SK-N-DZ (cell line): ENCODE data around the gene CXXC1. TPM values are rescaled to one million over a fixed set of nuclear protein-coding genes. Genes with fewer than 3 reads are reported as not detected.
"Not testable (repeated sequence)": the region's sequence is repeated elsewhere in the genome, so short reads cannot be mapped to it uniquely, and the experiment has no call there.

Source experiments
- DNase-seq: peaks from one replicate; pipeline ENCODE4 v3.0.0-alpha.2; 2015; ENCODE audit warnings: low spot score
- polyA plus RNA-seq, 2 experiments: library from polyadenylated mRNA; depleted of rRNA; stranded (reverse); fragments of >200 nt; gene quantifications; 2 replicates each; pipeline ENCODE4 v1.2.3, GENCODE V29; 2014

CXXC1 gene
- 47.0 and 69.6 TPM in 2 replicates for polyA plus RNA-seq (2014; cell fraction: cytosol; rRNA removed)
- polyA plus RNA-seq (2014; cell fraction: nucleus; rRNA removed), result 301 and 339 TPM in 2 replicates

GRCh38 chr18:50287441-50288347 is at the start of gene CXXC1:
Gene CXXC1 (minus strand): TSS chr18:50287692. CDS start chr18:50287589, 103 bp downstream.
- peak; percentile 99 for DNase-seq

GRCh38 chr18:50334546-50335152 is 47.2 kb upstream of the CXXC1 start:
- DNase-seq, result no peak

DNA sequence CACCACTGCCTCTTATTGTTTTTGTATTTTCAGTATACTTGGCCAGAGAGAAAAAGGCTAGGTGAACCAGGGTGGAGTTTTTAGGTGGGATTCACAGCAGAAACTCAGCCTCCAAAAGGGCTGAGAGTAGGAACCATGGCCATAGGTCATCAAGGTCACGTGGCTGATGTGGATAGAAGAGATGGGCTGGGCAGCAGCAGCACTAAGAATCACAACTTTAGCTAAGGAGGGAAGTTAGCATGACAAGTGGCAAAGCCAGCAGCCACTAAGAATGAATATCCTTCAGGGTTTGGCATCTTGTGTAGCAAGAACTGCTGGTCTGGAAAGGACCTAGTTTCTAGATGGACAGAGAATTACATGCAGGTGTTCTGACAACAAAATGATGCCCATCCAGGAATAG is 44.2 kb upstream of the CXXC1 start:
- no peak for DNase-seq

- no peak for DNase-seq
Measured at GRCh38 chr18:50330176-50330575, 42.7 kb upstream of the CXXC1 start.

- no peak for DNase-seq
Measured at GRCh38 chr18:50327983-50328382, 40.5 kb upstream of the CXXC1 start.

DNA sequence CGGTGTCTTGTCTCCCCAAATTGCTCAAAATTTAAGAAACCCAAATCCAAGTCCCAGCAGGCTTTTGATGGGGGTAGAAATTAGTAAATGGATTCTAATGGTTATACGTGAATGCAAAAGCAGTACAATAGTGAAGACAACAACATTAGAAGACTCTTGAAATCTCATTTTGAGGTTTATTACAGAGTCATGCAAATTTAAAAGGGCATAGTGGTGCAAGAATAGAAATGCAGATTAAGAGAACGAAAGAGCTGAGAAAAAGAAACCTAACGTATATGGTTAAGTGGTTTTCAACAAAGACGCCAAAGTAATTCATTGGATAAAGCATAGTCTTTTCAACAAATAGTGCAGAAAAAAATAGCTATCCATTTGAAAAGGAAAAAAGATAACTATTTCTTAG is 33.2 kb upstream of the CXXC1 start:
- DNase-seq, result no peak

DNA sequence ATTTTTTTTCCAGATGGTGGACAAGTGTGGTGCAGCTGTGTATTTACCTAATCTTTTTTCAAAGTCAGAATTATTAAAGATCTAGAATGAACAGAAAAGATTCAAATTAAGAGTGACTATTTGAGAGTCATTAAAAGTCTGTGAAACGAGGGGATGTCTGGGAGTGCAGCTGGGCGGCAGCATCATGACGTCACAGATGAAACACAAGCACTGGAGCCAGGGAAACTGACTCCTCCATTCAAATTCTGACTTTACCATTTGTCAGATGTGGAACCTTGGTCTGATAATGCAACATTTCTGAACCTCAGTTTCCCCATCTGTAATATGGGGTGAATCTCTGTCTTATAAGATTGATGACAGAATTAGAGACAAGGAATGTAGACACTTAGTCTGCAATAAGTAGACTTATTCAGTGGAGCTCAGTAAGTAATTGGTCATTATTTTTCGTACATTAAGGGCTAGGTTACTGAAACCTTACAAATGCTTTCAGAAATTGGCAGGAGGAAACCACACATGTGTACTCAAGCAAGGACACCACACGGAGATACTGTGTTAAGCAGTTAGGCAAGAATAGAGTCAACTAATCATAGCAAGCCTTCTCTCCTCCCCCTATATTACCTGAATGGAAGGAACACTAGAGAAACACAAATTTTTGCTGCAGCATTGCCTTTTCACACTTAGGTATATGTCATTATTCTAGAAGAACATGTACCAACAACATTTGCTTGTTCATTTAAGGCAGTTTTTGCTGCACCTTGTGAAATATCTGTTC is 27.8 kb upstream of the CXXC1 start:
- no peak for DNase-seq

GRCh38 chr18:50313873-50314460 is 26.5 kb upstream of the CXXC1 start:
- no peak for DNase-seq

DNA sequence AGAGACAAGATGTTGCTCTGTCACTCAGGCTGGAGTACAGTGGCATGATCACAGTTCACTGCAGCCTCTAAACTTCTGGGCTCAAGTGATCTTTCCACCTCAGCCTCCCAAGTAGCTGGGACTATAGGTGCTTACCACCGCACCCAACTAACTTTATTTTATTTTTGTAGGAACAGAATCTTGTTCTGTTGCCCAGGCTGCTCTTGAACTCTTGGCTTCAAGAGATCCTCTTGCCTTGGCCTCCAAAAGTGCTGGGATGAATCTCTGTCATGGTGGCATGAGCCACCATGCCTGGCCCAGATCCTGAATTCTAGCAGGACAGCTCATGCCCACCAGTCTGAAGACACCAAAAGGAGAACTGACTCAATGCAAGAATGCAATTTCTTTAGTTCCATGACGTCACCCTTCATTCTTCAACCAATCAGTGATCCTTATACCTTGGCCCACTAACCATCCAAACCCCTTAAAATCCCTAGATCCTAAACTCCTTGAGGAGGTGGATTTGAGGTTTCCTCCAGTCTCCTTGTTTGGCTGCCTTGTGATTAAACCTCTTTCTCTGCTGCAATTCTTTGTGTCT is 25.6 kb upstream of the CXXC1 start:
- DNase-seq, result no peak

GRCh38 chr18:50312296-50313030 is 25.0 kb upstream of the CXXC1 start:
- DNase-seq, result no peak

DNA sequence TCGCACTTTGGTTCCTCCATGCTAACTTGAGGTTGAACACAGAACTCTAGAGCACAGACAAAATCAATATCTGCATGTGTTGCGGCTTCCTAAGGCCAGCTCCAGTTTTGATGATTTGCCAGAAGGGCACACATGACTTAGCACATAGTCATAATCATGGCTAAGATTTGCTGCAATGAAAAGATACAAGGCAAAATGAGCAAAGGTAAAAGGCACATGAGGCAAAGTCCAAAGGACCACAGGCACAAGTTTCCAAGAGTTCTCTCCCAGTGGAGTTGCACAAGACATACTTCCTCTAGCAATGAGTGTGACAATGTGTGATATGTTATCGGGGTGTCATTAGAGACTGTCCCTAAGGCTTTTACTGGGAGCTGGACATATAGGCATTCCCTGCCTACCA is 24.2 kb upstream of the CXXC1 start:
- DNase-seq, result no peak

- no peak for DNase-seq
Measured at GRCh38 chr18:50310080-50310479, 22.6 kb upstream of the CXXC1 start.

DNA sequence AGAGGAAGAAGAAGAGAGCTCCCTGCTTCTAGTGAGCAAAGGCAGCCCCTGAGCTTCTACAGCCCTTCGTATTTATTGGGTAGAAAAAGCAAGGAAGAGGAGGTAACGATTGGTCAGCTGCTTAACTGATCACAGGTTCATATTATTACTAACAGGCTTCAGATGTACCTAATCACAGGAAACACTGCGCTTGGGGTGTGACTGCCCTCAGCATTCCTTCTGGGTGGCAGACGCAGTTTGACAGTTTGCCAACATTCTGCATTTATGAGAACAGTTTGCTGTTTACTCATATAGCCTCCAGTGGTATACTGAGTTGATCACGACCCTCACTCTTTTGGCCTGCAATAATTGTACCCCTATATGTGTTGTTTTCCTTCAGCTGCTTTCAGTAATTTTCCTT is 21.4 kb upstream of the CXXC1 start:
- DNase-seq, result not testable (repeated sequence)

DNA sequence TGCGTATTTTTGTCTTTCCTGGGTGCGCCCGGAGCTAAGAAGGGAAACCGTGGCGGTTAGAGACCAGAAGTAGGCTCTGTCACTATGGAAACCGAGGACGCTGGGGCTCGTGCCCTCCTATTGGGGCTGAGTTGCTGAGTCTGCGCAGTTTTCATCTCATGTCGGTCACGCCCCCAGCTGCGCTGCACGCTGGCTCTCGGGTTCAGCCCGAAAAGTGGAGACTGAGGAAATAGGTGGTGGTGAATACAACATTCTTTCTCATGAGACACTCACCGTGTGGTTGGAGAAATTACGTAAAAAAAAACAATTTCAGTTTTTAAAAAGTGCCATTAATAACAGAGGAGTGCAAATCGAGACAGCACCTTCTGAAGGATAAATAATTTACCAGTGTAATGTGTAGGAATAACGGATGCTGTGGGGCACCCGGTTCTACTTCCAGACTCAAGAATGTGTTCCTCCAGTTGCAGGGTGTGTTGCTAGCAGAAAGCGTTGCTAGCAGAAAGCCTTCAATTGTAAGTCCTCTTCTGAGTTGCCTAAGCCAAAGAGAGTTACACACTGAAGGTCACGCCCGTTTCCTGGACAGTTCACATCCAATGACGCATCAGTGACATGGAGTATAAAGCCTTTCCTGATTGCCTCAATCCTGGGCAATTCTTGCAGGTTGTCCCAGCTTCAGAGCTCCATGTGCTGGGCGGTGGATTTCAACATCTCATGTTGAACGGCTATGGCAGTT is 20.4 kb upstream of the CXXC1 start:
- peak; percentile 80 for DNase-seq

GRCh38 chr18:50307400-50307737 is 19.9 kb upstream of the CXXC1 start:
- no peak for DNase-seq

DNA sequence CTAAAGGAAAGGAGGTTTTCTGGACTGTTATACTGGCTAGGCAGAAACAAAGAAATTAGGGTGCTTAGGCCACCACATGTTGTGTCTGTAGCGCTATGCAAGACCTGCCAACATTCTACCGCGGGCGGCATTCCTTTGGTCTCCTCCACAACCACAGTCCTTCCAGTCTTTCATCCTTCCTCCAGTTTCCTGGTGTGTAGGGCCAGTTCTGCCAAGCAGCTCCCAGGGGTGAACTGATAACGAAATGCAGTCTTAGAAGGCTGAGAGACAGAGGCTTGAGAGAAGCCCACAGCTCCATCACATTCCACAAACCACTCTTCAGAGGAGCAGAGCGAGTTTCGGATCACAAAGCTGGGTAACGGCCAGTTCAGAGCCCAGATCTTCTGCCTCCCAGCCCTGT is 19.5 kb upstream of the CXXC1 start:
- no peak for DNase-seq

DNA sequence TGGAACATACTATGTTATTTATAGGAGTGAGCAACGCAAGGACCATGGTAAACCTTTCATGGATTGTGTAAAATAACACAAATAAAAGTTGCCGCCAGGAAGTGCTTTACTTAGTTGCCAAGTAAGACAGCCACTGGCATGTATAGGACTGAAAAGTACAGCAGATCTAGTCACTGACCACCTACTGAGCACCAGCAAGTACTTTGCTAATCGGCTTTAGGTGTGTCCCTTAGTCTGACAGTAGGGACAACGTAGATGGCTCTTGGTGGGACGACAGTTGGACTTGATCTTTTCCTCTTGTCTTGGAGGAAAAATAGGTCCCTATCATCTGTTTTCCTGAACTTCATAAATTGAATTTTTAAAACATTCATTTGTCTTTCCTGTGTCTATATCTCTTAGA is 13.6 kb upstream of the CXXC1 start:
- no peak for DNase-seq

DNA sequence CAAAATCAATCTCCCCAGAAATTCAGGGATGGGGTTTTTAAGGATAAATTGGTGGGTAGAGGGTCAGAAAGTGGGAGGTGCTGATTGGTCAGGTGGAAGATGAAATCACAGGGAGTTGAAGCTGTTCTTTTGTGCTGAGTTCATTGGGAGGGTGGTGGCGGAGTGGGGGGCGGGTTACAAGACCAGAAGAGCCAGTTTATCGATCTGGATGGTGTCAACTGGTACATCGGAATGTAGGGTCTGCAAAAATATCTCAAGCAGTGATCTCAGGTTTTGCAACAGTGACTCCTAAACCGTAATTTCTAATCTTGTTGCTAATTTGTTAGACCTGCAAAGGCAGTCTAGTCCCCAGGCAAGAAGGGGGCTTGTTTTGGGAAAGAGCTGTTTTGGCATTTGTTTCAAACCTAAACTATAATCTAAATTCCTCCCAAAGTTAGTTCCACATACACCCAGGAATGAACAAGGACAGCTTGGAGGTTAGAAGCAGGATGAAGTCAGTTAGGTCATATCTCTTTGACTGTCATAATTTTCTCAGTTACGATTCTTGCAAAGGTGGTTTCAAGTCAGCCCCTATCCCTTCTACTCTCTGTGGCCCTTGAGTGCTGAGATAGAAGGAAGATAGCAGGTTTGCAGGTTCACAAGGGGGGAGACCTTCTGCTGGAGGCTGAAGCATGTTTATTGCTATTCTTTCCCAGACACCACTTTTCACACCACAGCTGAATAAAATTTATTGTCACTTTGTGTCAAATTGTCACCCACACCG is 12.3 kb upstream of the CXXC1 start:
- DNase-seq, result no peak
